ENCODE results near the gene KEAP1. TPM values are rescaled to one million over a fixed set of nuclear protein-coding genes. Genes with fewer than 3 reads are reported as not detected.
A peak's percentile ranks its signal among the peaks of the same experiment; 100 is the strongest.

KEAP1 gene
- total RNA-seq, 4 donors from 2014 or later: 44.3 to 75.8 (median 69.9) TPM

DNA sequence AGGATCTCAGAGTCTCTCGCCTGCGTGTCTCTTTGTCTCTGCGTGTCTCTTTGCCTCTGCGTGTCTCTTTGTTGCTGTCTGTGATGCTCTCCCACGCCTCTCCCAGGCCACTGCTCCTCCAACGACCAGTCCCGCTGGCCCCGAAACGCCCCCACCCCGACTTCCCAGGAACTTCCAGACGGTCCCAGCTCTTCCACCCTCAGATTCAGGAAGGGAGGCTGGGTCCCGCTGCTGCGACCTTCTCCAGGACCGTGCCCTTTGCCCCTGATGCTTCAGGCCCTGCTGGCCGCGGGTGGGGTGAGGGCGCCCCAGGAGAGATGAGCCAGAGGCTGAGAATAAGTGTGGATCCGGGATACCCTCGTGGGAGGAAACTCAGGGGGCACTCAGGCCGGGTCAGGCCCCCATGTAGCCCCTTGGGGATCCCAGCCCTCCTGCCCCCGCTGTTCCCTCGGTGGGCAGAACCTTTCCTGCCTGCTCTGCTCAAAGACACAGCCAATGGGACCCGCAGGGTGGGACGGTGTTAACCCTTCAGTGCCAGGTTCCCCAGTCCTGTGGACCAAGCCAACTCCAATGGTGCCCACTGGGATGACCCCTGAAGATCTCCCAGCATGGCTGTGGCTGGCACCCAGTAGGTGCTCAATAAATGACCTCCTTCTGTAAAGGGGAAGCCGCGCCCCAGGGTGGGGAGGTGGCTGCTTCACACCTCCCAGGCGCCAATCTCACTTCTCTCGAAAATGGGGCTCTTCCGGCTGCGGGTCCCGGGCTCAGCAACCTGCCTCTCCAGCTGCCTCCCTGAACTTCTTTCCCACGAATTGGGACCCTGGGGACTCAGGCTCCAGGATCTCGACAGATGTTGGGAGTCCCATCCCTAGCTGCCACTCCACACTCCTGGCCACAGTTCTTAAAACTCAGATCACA lies 15.5 kb upstream of the KEAP1 start:
- no peak for DNase-seq (ENCODE audit: low spot score in 2 of 2)
- 14% methylated on average over 18 of the region's 33 CpGs for WGBS
- Histone ChIP-seq H3K27me3 (peaks cover 58% of the 10 kb centered on the region), H3K27ac (peak overlapping the region; percentile 78), H3K9me3 (no peaks in the 10 kb centered on the region), H3K36me3 (peaks cover 11% of the 10 kb centered on the region), H3K4me3 (peak overlapping the region; percentile 58), H3K4me1 (peaks cover 57% of the 10 kb centered on the region)
- TF ChIP-seq, protein P1, sequence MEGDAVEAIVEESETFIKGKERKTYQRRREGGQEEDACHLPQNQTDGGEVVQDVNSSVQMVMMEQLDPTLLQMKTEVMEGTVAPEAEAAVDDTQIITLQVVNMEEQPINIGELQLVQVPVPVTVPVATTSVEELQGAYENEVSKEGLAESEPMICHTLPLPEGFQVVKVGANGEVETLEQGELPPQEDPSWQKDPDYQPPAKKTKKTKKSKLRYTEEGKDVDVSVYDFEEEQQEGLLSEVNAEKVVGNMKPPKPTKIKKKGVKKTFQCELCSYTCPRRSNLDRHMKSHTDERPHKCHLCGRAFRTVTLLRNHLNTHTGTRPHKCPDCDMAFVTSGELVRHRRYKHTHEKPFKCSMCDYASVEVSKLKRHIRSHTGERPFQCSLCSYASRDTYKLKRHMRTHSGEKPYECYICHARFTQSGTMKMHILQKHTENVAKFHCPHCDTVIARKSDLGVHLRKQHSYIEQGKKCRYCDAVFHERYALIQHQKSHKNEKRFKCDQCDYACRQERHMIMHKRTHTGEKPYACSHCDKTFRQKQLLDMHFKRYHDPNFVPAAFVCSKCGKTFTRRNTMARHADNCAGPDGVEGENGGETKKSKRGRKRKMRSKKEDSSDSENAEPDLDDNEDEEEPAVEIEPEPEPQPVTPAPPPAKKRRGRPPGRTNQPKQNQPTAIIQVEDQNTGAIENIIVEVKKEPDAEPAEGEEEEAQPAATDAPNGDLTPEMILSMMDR (IDR thresholded peaks at IDR 0.05): no peak
- no peak for TF ChIP-seq POLR2AphosphoS5 (IDR thresholded peaks at IDR 0.05)
- no peak for TF ChIP-seq EP300 (IDR thresholded peaks at IDR 0.05)
- no peak for TF ChIP-seq POLR2A (IDR thresholded peaks at IDR 0.05)

DNA sequence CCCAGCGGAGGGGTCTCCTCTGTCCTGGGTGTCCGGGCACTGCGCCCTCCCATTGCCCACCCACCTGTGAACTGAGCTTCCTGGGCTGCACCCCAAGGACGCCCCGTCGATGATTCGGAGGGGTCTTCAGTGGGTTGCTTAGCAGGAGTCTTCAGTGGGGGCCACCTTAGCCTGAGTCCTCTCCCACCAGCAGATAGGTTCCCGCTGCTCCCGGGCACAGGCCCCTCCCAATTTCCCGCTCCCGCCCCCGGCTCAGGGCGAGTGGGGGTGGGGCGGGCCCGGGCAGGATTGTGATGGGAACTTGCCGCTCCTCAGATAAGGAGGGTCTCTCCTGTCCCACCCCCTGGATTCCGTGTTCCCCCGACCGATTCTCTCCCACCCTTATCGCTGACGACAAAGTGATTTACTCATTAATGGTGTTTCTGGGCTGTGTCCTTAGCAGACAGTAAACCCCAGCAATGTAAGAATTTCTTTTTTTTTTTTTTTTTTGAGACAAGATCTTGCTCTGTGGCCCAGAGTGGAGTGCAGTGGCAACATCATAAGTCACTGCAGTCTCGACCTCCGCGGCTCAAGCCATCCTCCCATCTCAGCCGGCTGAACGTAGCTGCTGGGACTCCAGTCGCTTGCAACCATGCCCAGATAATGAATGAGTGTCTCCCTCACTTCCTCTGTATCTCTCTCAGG lies 14.7 kb upstream of the KEAP1 start:
- H3K27ac ChIP-seq: peak overlapping the region; percentile 78
- peaks cover 66% of the 10 kb centered on the region for H3K27me3 ChIP-seq
- no peak for DNase-seq (ENCODE audit: low spot score in 2 of 2)
- no peaks in the 10 kb centered on the region for H3K9me3 ChIP-seq
- 3% methylated on average over 13 of the region's 27 CpGs for WGBS
- TF ChIP-seq, protein P1 (IDR thresholded peaks at IDR 0.05): no peak
- no peak for TF ChIP-seq POLR2A (IDR thresholded peaks at IDR 0.05)
- no peak for TF ChIP-seq EP300 (IDR thresholded peaks at IDR 0.05)
- TF ChIP-seq POLR2AphosphoS5 (IDR thresholded peaks at IDR 0.05): no peak
- peaks cover 57% of the 10 kb centered on the region for H3K4me1 ChIP-seq
- peak overlapping the region; percentile 58 for H3K4me3 ChIP-seq
- peaks cover 13% of the 10 kb centered on the region for H3K36me3 ChIP-seq

DNA sequence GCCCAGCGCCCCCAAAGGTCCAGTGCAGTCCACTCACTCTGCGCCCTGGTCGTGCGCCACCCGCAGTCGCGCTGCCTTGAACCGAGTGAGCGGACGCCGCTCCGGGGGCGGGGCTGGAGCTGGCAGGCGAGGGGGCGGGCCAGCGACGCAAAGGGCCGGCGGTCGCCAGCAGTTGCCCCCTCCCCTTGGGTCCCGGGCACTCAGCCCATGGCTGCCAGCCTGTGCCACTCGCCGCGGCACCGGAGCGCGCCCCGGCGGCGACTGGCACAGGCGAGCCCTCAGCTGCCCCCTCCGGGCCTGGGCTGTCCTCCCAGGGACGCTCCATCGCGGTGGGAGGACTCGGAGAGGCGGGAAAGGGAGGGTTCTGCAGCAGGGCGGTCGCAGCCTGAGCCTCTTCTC lies 14.2 kb upstream of the KEAP1 start, which contains the start of gene S1PR5:
S1PR5 (minus strand) TSS at position 87 of the 399 bp plus-strand sequence. CDS start 2,436 bp downstream, outside the sequence.
- peaks cover 13% of the 10 kb centered on the region for H3K36me3 ChIP-seq
- peaks cover 67% of the 10 kb centered on the region for H3K27me3 ChIP-seq
- no CpG with 5 or more reads among the region's 39 CpGs for WGBS
- H3K4me3 ChIP-seq: peak within 1 kb of the TSS; percentile 58
- H3K27ac ChIP-seq: peak within 1 kb of the TSS; percentile 78
- no peaks in the 10 kb centered on the region for H3K9me3 ChIP-seq
- peaks cover 56% of the 10 kb centered on the region for H3K4me1 ChIP-seq
- TF ChIP-seq EP300 (IDR thresholded peaks at IDR 0.05): no peak
- TF ChIP-seq, protein P1 (IDR thresholded peaks at IDR 0.05): no peak
- DNase-seq (ENCODE audit: low spot score in 2 of 2): no peak

DNA sequence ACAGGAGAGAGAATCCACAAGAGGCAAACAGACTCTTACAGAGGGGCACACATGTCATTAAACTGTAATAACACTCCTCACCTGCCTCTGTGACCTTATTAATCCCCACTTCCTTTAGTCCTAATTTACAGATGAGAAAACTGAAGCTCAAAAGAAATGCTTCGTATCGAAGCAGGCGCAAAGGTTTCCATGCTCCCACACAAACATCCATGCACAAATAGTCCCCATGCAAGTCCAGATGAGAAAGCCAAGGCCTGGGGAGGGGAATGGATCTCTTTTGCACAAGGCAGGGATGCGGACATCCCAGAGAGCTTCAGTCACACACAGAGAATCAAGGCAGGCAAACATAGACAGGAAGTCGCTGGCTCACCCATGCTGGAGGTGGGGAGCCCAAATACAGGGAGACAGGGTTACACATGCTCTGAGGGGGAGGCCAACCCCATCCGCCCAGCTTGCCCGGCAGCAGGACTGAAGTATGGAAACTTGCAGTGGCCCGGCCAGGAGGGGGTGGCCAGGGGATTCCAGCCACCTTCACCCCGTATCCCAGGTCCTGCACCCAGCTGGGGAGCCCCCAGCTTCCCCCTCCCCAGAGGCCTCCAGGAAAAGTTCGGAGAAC lies 13.6 kb upstream of the KEAP1 start:
- Histone ChIP-seq H3K27me3 (peaks cover 64% of the 10 kb centered on the region), H3K4me1 (peaks cover 52% of the 10 kb centered on the region)

More for the DNA sequence above, 13.6 kb upstream of the KEAP1 start:
- DNase-seq (ENCODE audit: low spot score in 2 of 2): no peak
- 38% methylated on average over 9 of the region's 10 CpGs for WGBS
- Histone ChIP-seq H3K36me3 (peaks cover 13% of the 10 kb centered on the region), H3K4me3 (peak overlapping the region; percentile 58), H3K27ac (peak overlapping the region; percentile 78), H3K9me3 (no peaks in the 10 kb centered on the region)
- TF ChIP-seq POLR2A (IDR thresholded peaks at IDR 0.05) (no peak), EP300 (IDR thresholded peaks at IDR 0.05) (no peak), POLR2AphosphoS5 (IDR thresholded peaks at IDR 0.05) (no peak)
- TF ChIP-seq, protein P1 (IDR thresholded peaks at IDR 0.05): no peak

Data from suprapubic skin (tissue), 4 donors.